Activated CD8-positive, alpha-beta memory T cell treated with anti-CD3 and anti-CD28 coated beads for 48 hours (primary cell): ENCODE results near the gene SGMS2.

ENCODE experiments used
- DNase-seq, 3 experiments: peaks; one replicate each; pipeline ENCODE4 v3.0.0-alpha.2; 2020; ENCODE audit warnings: low read depth in 2 of 3, low spot score in 2 of 3

SGMS2 gene

DNA sequence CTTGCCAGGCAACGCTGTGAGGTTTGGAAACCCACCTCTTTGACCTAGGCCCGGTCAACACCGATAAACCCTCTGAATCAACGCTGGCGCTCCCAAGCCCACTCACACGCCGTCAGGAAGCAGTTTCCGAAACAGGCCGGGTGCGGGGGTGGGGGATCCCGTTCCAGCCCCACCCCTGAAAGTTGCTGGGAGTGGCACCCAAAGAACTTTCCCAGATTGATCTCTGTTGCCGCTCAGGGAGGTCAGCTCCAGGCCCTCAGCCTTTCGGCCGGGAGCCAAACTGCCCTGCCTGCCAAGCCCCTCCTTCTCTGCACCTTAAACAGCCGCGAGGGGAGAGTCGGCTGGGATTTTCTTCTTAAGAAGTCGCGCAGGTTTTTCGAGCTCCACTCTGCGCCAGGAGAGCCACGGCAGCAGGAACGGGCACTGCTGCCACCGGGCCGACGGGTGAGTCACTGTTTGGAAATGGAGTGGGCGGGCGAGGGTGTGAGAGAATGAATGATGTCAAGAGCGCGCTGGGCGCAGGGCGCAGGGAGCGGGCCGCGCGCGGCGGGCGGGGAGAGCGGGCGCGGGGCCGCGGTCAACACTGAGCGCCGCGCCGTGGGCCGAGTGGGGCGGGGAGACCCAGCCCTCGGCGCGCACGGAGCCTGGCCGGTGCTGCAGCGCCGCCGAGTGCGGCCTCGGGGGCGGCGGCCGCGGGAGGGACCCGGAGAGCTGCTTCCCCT is at the start of gene SGMS2:
Gene SGMS2, plus strand, starts transcription at position 583 of the 722 bp plus-strand sequence. CDS start 70,622 bp downstream, outside the sequence.
- peak; percentile 30 to 48 (median 37) for DNase-seq

DNA sequence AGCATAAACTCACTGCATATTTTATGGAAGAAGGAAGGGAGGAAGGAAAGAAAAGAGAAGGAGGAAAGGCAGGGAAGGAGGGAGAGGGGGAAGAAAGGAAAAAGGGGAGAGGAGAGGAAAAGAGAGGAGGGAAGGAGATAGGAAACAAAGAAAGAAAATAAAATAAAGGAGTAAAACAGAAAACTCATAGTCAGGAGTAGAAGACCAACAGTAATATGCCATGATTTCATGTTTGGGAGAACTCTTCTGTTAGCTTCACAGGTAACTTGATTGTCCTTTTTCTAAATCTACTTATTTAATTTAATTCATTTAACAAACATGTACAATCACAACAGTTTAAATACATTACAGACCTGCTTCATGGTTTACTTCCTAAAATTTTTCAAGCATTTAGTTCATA is 46.8 kb upstream of the SGMS2 start:
- no peak for DNase-seq

DNA sequence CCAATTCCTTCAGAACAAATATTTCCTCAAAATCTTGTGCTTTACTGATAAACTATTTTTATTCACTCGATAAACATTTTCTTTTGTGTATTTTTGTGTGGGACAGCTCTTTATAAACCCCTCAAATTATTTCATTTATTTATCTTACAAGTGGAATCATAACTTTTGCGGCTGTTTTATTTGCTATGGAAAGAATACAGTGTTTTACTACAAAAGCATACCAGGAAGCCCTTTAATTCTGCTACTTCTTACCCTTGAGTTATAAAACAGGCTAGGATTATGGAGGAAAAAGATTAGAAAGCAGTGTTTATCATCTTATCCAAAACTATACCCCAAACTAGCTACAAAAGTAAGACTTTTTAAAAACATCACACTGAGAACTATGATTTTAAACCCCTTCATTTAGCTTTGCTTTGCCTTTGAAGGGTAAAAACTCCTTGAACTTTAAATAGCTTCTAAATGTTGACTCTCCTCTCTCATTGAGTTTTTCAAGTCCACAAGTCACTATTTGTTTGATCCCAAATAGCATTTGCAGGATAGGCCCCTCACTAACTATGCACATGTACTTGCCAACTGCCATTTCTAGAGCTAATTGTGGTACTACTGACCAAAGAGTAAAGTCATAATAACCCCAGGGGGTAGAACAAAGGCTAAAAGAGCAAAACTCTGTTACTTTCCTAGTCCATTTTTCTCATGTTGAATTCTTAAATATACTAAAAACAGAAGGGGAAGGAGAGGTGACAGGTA is 45.8 kb upstream of the SGMS2 start:
- no peak for DNase-seq

DNA sequence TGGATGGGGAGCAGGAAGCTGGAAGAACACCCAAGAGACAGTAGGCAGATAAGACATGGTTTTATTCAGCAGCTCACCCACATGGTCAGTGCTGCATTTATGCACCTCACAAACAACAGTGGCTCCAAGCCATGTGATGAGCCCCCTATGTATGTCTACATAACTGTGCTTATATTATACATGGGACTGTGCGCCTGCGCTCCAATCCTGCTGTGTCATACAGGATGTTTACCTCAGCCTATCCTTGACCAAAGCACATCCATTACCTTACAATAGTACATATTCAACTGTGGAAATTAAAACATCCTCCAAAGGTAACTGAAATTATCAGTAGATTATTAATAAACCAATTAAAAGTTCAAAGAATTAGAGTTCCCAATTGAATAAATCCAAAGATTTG is 44.1 kb upstream of the SGMS2 start:
- DNase-seq: no peak

DNA sequence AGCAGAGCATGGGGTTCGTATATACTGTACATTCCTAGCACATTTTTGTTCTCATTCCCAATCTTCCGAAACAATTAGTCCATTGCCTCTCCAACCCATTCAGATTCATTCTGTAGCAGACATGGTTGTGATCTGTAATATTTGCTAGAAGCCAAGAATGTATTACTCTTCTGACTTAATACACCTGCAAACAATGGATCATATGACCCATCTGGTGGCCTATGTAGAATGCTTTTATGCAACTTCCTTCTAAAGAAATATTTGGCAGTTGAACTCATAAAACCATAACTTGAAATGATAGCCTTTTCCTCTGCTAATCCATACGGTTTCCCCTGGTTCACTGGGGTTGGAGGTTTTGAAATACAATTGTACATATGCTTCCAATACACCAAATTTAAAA is 32.8 kb upstream of the SGMS2 start:
- DNase-seq: no peak

DNA sequence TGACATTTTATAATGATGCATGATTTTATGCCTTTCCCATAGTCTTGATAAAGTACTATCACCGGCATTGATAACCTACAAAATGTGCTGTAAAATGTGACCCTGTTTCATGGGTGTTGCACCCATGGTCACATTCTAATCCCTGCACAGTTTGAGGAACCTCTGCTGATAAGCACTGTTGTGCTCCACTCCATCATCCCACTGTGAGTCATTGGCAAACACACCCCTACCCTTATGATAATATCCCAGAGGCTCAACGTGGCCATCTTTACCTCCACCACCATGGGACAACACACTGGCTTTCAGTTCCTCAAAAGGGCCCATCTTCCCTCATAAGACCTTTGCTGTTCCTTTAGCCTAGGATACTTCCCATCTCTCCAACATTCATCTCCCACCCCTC is 32.0 kb upstream of the SGMS2 start:
- no peak for DNase-seq

GRCh38 chr4:107793996-107794395 is 30.7 kb upstream of the SGMS2 start:
- no peak for DNase-seq

DNA sequence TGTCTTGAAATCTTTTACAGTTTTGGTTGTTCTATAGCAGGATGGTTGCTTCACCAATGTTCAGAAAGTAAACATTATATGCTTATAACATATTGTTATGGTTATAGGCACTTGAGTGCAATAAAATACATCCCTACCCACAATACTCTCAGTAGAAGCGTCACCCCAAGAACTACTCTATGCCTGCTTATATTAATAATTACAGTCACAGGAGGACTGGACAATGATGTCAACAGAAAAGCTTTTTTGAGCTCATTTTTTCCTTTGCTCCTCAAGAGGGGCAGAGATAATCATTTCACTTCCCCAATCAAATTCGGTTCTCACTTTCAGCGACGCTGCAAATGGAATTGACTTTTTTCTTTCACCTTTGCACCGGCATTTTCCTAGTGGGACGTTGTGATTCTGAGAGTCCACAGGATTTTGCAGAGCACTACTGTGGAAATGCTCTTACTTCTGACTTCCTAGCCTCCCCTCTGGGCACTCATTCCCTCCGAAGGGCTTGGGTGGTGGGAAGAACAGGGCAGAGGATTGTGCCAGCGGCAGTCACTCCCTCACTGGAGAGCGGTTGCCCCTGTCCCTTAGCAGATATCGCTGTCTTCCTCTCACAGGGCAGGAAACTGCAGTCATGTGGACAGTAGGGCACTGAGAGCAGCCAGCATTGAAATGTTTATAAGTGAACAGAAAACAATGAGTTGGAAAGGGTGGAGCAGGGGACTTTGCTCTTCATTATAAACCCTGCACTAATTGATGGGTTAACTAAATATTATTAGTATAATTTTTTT is 24.9 kb upstream of the SGMS2 start:
- no peak for DNase-seq

- no peak for DNase-seq
Measured at GRCh38 chr4:107800706-107801105, 24.0 kb upstream of the SGMS2 start.

GRCh38 chr4:107801766-107802211 is 22.9 kb upstream of the SGMS2 start:
- no peak for DNase-seq

GRCh38 chr4:107804956-107805355 is 19.8 kb upstream of the SGMS2 start:
- no peak for DNase-seq

- no peak for DNase-seq
Measured at GRCh38 chr4:107806196-107806595, 18.5 kb upstream of the SGMS2 start.

DNA sequence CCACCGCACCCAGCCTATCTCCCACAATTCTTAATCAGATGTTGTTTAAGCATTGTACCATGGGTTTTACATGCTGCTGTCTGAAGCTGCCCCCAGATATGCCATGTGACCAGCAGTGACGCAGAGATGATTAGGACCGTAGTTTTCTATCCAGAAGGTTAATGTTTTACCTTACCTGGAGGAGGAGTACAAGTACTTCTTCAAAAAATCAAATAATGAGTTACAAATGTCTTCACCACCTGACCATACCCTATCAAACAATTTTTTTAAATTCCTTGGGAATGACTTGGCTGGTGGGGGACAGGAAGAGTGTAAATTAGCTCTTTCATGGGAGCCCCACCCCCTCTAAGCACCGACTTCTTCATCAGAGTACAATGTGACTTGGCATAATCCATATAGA is 16.2 kb upstream of the SGMS2 start:
- no peak for DNase-seq

- DNase-seq: no peak
Measured at GRCh38 chr4:107809210-107809609, 15.5 kb upstream of the SGMS2 start.

- no peak for DNase-seq
Measured at GRCh38 chr4:107814758-107815157, 10.0 kb upstream of the SGMS2 start.

DNA sequence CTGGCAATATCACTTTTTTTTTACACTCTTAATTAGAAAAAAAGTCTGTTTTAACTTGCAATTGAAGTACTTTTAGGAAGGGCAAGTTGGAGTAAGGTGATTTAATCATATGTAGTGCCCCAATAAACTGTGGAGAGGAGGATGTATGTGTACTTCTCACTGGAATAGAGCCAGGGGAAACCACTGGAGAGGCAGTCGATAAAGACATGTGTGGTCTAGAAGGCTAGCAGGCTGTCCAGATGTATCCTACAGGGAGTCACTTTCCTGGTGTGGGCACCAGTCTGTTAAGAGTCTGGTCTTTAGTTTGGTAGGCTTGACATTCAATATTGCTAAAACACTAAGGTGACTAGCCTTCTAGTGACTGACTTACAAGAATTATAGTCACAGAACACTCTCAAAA is 9.6 kb upstream of the SGMS2 start:
- no peak for DNase-seq

GRCh38 chr4:107818301-107818910 is 6.3 kb upstream of the SGMS2 start:
- DNase-seq: no peak

DNA sequence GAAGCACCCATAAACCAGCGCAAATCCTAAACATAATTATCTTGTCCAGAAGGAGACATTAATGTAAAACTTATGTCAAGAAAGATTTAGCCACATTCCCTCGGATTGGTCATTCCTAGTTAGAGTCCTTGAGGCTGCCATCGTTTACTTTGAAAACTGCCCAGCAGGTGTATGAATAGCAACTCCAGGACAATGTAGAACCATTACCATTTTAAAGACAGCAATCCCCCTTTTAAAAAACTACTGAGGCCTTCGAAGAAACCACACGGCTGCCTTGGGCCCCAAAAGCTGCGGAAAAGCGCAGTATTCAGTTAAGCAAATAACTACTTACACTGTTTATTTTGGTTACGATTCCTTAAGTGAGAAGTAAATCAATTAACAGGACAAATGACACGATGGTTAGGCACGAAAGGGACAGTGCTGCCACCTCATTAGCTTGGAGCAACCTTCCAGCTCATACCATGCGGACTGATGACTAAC is 822 bp upstream of the SGMS2 start:
- no peak for DNase-seq

DNA sequence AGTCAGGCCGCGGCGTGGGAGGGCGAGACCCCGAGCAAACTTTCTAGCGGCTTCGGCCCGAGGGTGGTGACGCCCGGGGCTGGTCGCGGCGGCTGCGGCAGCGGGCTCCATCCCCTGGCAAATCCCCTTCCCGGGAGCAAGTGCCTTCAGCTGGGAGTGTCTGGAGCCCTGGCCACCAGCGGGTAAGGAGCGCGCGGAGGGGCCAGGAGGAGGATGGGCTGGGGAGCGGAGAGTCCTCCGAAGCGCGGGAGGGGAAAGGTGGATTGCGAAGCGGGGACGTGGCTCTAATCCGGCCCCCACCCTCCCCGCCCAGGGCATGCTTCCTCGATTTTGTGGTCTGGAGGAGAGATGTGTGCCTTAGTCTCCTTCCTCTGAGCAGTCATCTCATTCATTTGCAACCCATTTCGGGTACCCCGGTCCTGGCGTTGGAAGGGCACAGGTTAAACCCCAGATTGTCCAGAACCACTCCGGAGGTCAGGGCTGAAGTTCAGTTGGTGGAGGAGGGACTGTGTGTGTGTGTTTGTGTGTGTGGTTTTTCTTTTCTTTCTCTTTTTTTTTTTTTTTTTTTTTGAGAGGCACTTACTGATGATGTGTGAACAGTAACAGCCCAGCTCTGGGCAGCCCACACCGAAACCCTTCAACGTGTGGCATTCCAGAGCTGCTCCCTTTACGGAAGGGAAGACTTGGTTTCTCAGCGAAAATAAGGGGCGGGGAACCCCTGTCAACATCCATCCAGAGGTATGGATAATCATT is 516 bp downstream of the SGMS2 start:
- DNase-seq: peak in 1 of 3 experiments; percentile 13

DNA sequence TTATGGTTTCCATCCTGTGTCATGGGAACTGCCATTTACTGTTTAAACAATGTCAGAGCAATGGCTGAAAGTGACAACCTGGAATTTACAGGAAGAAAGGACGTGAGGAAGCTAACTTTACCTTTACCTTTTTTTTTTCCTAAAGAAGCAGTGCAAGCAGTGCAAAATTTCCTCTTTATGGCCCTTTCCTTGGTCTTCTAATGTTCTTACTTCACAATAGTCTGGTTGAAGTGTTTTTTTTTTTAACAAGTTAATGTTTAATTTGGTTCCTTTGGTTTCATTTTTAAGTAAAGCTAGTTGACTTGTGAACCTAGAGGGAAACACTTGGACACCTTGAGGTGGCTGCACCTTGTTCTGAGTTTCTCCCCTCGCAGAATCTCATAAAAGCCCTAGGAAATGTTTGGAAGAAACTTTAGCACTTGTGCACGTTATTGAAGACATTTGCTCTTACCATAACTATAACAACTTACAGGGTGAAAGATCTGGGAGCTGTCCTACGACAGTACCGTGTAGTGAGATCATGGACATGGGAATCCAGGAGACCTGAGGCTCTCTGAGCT is 1.8 kb downstream of the SGMS2 start:
- DNase-seq: no peak
